ACC112 (cell line): ENCODE results near the gene ACSM4.

Experiments used
- H2AFZ ChIP-seq: fragments of 200-600 bp; sonication (generic); one replicate; pipeline ENCODE4 v1.6.0; 2017; ENCODE audit warnings: antibody characterized with exemption, low read length; ENCODE audit not compliant: unreplicated experiment
- H3K27ac ChIP-seq: fragments of 200-600 bp; sonication (generic); 2 replicates; pipeline ENCODE4 v1.5.1; 2014; ENCODE audit warnings: low read depth, mild to moderate bottlenecking, antibody characterized with exemption, low read length, moderate library complexity
- H3K27me3 ChIP-seq: fragments of 200-600 bp; sonication (generic); 2 replicates; pipeline ENCODE4 v1.6.1; 2014; ENCODE audit warnings: mild to moderate bottlenecking, antibody characterized with exemption, low read length, moderate library complexity, mixed read lengths; ENCODE audit not compliant: insufficient read depth
- H3K36me3 ChIP-seq: fragments of 200-600 bp; sonication (generic); 2 replicates; pipeline ENCODE4 v1.6.1; 2016; ENCODE audit warnings: mild to moderate bottlenecking, antibody characterized with exemption, low read length, moderate library complexity, mixed read lengths; ENCODE audit not compliant: insufficient read depth
- H3K4me1 ChIP-seq: fragments of 200-600 bp; sonication (generic); one replicate; pipeline ENCODE4 v1.6.1; 2016; ENCODE audit warnings: low read length, mixed read lengths; ENCODE audit not compliant: insufficient read depth, unreplicated experiment, control insufficient read depth
- H3K4me3 ChIP-seq: fragments of 200-600 bp; sonication (generic); 2 replicates; pipeline ENCODE4 v1.5.1; 2014; ENCODE audit warnings: mild to moderate bottlenecking, low read depth, low read length
- H3K79me2 ChIP-seq: fragments of 200-600 bp; sonication (generic); one replicate; pipeline ENCODE4 v1.6.0; 2016; ENCODE audit warnings: low read length; ENCODE audit not compliant: control insufficient read depth, unreplicated experiment, insufficient read depth

The ACSM4 gene

DNA sequence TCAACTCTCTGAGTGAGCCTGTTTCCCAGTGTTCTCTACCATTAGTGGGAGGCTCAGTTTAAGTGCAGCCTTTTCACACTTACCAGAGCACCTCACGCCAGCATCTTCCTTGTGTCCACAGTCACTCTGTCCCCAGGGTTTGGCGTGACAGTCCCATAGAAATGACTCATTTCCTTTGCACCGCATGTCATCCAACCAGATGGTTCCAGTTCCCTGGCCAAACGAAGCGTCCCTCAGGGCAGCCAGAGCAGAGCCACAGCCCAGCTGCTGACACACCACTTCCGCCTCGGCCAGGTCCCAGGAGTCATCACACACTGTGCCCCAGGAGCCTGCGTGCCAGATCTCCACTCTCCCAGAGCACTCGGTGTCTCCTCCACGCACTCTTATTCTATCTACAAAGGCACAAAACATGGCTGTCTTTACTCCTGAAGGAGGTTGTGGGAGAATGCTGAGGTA, 65.4 kb downstream of the ACSM4 start:
- Histone ChIP-seq H3K27me3 (no peaks in the 10 kb centered on the region), H3K27ac (no peak overlapping the region), H3K79me2 (no peaks in the 10 kb centered on the region), H3K36me3 (no peaks in the 10 kb centered on the region), H3K4me1 (no peaks in the 10 kb centered on the region), H2AFZ (no peak overlapping the region), H3K4me3 (no peak overlapping the region)

DNA sequence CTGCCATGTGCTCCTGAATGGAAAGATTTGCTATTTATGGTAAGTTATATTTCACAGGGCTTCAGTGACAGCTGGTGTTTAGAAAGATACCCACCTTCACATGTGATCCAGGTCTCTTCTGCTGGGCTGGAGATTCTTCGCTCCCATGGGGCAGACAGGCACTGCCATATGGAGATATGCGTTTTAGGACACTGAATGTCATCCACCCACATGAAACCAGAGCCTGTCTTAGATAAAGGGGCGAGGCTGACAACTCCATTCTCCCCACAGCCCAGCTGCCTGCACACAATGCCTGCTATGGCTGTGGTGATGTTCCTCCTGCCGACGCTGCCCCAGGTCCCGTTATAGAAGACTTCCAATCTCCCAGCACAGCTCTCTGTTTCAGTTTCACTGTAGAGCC, 69.4 kb downstream of the ACSM4 start:
- Histone ChIP-seq H3K27me3 (peaks cover 3% of the 10 kb centered on the region; the same call in 1 of the 2 replicates), H3K36me3 (no peaks in the 10 kb centered on the region), H3K4me1 (no peaks in the 10 kb centered on the region), H2AFZ (no peak overlapping the region), H3K27ac (no peak overlapping the region), H3K4me3 (no peak overlapping the region), H3K79me2 (no peaks in the 10 kb centered on the region)

DNA sequence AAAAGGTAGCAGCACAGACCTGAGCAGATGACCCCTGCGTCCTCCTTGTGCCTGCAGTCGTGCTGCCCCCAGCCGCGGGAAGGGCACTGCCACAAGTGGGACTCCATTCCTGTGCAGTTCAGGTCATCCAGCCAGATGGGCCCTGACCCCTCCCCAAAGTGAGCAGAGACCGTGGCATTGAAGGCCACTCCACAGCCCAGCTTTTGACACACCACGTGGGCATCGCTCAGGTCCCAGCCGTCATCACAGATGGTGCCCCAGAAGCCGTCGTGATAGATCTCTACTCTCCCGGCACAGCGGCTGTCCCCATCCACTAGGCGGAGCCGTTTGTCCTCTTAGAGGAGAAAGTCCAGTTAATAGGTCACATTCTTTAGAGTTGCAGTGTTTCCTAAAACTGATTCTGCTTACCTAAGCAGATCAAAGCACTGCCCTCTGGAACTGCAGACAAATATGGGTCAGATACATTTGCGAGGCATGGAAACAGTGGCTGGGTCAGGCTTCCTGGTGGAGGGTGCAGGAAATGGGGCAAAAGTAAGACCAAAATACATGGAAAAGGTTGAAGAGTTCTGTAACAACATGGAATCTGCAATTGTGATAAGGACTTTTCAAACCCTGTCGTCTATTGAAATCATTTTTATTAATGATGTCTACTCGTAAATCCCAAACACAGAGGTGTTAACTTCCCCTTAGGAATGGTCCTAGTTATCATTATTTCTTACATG, 70.7 kb downstream of the ACSM4 start:
- no peak overlapping the region for H2AFZ ChIP-seq
- H3K27me3 ChIP-seq, result peaks cover 3% of the 10 kb centered on the region; the same call in 1 of the 2 replicates
- H3K79me2 ChIP-seq, result no peaks in the 10 kb centered on the region
- no peak overlapping the region for H3K27ac ChIP-seq
- no peaks in the 10 kb centered on the region for H3K36me3 ChIP-seq
- no peaks in the 10 kb centered on the region for H3K4me1 ChIP-seq
- no peak overlapping the region for H3K4me3 ChIP-seq

DNA sequence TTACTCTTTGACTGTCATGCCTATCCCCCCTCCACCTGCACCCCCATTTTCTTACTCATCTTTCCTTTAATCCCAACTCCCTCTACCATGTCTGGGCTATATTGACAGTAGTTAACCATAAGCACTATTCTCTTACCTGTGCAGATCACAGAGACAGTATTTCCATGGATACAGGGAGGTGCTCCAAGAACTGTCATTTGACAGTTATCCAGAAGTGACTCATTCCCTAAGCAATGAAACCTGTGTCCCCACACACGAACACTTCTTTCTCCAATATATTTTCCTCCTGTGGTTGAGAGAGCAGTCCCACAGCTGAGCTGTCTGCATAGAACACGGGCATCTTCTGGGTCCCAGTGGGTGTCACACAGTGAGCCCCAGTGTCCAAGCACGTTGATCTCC, 71.3 kb downstream of the ACSM4 start:
- Histone ChIP-seq H3K36me3 (no peaks in the 10 kb centered on the region), H3K79me2 (no peaks in the 10 kb centered on the region), H3K27ac (no peak overlapping the region), H3K27me3 (peaks cover 3% of the 10 kb centered on the region; the same call in 1 of the 2 replicates), H3K4me1 (no peaks in the 10 kb centered on the region), H3K4me3 (no peak overlapping the region), H2AFZ (no peak overlapping the region)

DNA sequence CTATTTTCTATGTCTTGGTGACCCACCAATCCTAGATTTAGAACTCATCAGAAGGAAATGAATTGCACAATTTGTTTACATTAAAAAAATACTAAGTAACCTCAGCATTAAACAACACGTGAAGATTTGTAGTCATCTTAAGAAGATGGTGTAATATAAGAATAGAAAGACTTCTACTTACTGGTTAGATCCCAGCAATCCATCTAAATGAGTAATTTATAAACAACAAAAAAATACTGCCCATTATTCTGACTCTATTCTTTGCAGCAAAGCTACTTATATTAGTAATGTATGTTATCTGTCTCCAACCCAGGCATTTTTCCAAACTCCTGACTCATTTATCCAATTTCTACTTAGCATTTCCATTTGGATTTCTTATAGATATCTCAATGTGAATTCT, 72.3 kb downstream of the ACSM4 start:
- Histone ChIP-seq H3K79me2 (no peaks in the 10 kb centered on the region), H3K27me3 (peaks cover 3% of the 10 kb centered on the region; the same call in 1 of the 2 replicates), H3K36me3 (no peaks in the 10 kb centered on the region)

More for the DNA sequence above, 72.3 kb downstream of the ACSM4 start:
- H3K4me1 ChIP-seq, result no peaks in the 10 kb centered on the region
- no peak overlapping the region for H3K4me3 ChIP-seq
- no peak overlapping the region for H2AFZ ChIP-seq
- H3K27ac ChIP-seq, result no peak overlapping the region
